AG09319 (cell line): ENCODE data around the gene SH3PXD2A.
"Not testable (repeated sequence)": the region's sequence is repeated elsewhere in the genome, so short reads cannot be mapped to it uniquely, and the experiment has no call there.

Experiments
- DNase-seq: peaks from one replicate; pipeline ENCODE4 v3.0.0-alpha.2; 2010; ENCODE audit warnings: low read depth; ENCODE audit errors: extremely low read depth
- CTCF ChIP-seq: IDR thresholded peaks from 2 replicates; pipeline ENCODE4 v1.5.1; 2011; ENCODE audit warnings: low read depth, mild to moderate bottlenecking, inconsistent platforms, low read length, moderate library complexity

SH3PXD2A gene

GRCh38 chr10:103663802-103664201, 191.6 kb downstream of the SH3PXD2A start:
- no peak for TF ChIP-seq CTCF
- DNase-seq: no peak

DNA sequence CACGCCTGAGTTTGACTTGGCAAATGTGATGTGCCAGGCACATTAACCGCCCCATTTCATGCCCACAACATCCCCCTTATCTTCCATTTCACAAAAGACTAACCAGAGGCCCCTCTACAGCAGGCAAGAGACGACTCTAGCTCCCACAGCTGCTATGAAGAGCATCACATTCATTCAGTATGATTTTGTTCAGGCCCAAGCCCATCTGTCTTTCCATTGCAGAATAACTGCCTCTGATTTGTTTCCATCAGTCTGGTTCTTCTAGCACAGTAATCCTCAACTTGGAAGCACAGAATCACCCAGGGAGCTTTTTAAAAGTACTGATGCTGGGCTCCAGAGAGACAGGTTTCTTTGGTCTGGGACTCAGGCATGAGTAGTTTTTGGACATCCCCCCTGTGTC, 192.1 kb downstream of the SH3PXD2A start:
- no peak for TF ChIP-seq CTCF
- DNase-seq: no peak

GRCh38 chr10:103662704-103663103, 192.7 kb downstream of the SH3PXD2A start:
- DNase-seq: not testable (repeated sequence)

- peak; percentile 93 for DNase-seq
- no peak for TF ChIP-seq CTCF
Observed at GRCh38 chr10:103661198-103661950, 194.0 kb downstream of the SH3PXD2A start.

- peak; percentile 30 for TF ChIP-seq CTCF
- no peak for DNase-seq
Observed at GRCh38 chr10:103660364-103661197, 194.8 kb downstream of the SH3PXD2A start.

DNA sequence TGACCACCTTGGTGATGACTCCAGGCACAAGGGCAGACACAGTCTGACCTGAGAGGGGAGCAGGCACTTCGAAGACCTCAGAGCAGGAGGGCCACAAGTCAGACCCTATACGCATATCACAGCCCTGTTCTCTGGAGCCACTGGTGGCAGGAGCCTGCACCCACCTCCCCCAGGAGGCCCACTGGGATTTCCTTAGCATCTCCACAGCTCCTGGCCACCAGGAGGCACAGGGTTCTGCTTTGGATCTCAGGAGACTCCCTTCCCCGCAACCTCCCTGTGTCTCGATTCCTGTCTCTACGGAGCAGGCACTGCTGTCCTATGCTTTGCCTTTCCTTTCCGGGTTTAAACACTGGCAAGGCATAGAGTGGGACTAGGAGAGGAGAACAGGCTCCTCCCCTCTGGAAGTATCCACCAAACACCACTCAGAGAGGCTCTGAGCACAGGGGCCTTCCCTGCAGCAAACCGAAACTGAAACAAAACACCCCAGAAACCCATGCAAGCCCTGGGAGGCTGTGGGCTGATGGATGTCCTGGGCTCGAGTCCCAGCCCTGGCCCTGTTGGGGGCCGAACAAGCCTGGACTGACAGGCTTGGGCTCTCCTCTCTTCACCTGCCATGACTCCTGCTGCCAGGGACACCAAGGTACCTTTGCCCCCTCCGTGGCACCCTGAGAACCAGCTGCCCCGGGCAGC, 195.6 kb downstream of the SH3PXD2A start:
- TF ChIP-seq CTCF: peak; percentile 24
- DNase-seq: no peak

- DNase-seq: no peak
Observed at GRCh38 chr10:103658049-103658577, 197.3 kb downstream of the SH3PXD2A start.

More at GRCh38 chr10:103658049-103658577, 197.3 kb downstream of the SH3PXD2A start:
- no peak for TF ChIP-seq CTCF
